ENCODE data around the gene PRMT7. TPM values are rescaled to one million over a fixed set of nuclear protein-coding genes. Genes with fewer than 3 reads are reported as not detected.
A peak's percentile ranks its signal among the peaks of the same experiment; 100 is the strongest.

The PRMT7 gene
- total RNA-seq, 1 experiment from 2014 or later = 59.3 TPM

GRCh38 chr16:68339214-68339613, 28.4 kb downstream of the PRMT7 start:
- CTCF ChIA-PET = interaction anchor here (1.1 kb wide), 2 partner anchors 75 to 78 kb away, joined by 4 read pairs; partner anchors contain the start of gene SLC7A6
- POLR2A ChIA-PET = no interaction called here
- H3K27me3 Mint-ChIP-seq (ENCODE audit: low read depth) = no peaks in the 10 kb centered on the region; the same call in 1 of the 2 replicates
- no peak for ATAC-seq
- H3K27ac Mint-ChIP-seq = no peak overlapping the region
- DNase-seq (ENCODE audit: low spot score) = no peak
- TF ChIP-seq SMAD3 (CRISPR knock-in tag; IDR thresholded peaks at IDR 0.05; ENCODE audit: borderline replicate concordance) (no peak), NR3C1 (CRISPR knock-in tag; conservative IDR thresholded peaks at IDR 0.05; ENCODE audit: low read depth) (no peak), CTCF (IDR thresholded peaks at IDR 0.05) (no peak), GRHL2 (CRISPR knock-in tag; IDR thresholded peaks at IDR 0.05; ENCODE audit: insufficient replicate concordance, severe bottlenecking) (no peak), E2F1 (CRISPR knock-in tag; IDR thresholded peaks at IDR 0.05) (no peak), GTF2I (CRISPR knock-in tag; conservative IDR thresholded peaks at IDR 0.05) (no peak), OVOL2 (CRISPR knock-in tag; IDR thresholded peaks at IDR 0.05; ENCODE audit: borderline replicate concordance) (no peak), ZNF281 (CRISPR knock-in tag; IDR thresholded peaks at IDR 0.05) (no peak), TCF7 (CRISPR knock-in tag; IDR thresholded peaks at IDR 0.05; ENCODE audit: low read depth) (no peak), ZNF416 (CRISPR knock-in tag; IDR thresholded peaks at IDR 0.05) (no peak), GABPB1 (CRISPR knock-in tag; IDR thresholded peaks at IDR 0.05) (no peak), ZNF219 (CRISPR knock-in tag; IDR thresholded peaks at IDR 0.05; ENCODE audit: borderline replicate concordance) (no peak), TP53 (CRISPR knock-in tag; IDR thresholded peaks at IDR 0.05) (no peak), SOX15 (CRISPR knock-in tag; IDR thresholded peaks at IDR 0.05) (no peak), CDX4 (CRISPR knock-in tag; IDR thresholded peaks at IDR 0.05; ENCODE audit: borderline replicate concordance) (no peak), PRRX2 (CRISPR knock-in tag; IDR thresholded peaks at IDR 0.05) (no peak), ZNF138 (CRISPR knock-in tag; conservative IDR thresholded peaks at IDR 0.05) (no peak), CREB1 (CRISPR knock-in tag; IDR thresholded peaks at IDR 0.05) (no peak)
- no peak overlapping the region for H3K4me3 Mint-ChIP-seq
- peaks cover 48% of the 10 kb centered on the region for H3K36me3 Mint-ChIP-seq
- H3K4me1 Mint-ChIP-seq = 0 out of 2 replicates have a peak, but pooled peaks cover 3% of the 10 kb centered on the region
- no peaks in the 10 kb centered on the region for H3K9me3 Mint-ChIP-seq

- H3K27ac Mint-ChIP-seq = peak overlapping the region; percentile 83
- H3K4me3 Mint-ChIP-seq = no peak overlapping the region
- H3K36me3 Mint-ChIP-seq = peaks cover 56% of the 10 kb centered on the region
- H3K27me3 Mint-ChIP-seq (ENCODE audit: low read depth) = no peaks in the 10 kb centered on the region; the same call in 1 of the 2 replicates
- ChIA-PET POLR2A (no interaction called here), CTCF (no interaction called here)
- TF ChIP-seq ZNF138 (CRISPR knock-in tag; conservative IDR thresholded peaks at IDR 0.05) (no peak), FOXJ3 (CRISPR knock-in tag; IDR thresholded peaks at IDR 0.05; ENCODE audit: borderline replicate concordance) (no peak), PREB (CRISPR knock-in tag; IDR thresholded peaks at IDR 0.05; ENCODE audit: borderline replicate concordance) (no peak), PRDM15 (CRISPR knock-in tag; IDR thresholded peaks at IDR 0.05) (no peak), GTF2I (CRISPR knock-in tag; conservative IDR thresholded peaks at IDR 0.05) (no peak), ATF2 (CRISPR knock-in tag; IDR thresholded peaks at IDR 0.05; ENCODE audit: borderline replicate concordance, low read depth) (no peak)
- H3K9me3 Mint-ChIP-seq = no peaks in the 10 kb centered on the region
- 0 out of 2 replicates have a peak, but pooled peaks cover 3% of the 10 kb centered on the region for H3K4me1 Mint-ChIP-seq
- no peak for DNase-seq (ENCODE audit: low spot score)
- peak; percentile 50; the same call in 1 of the 2 replicates for ATAC-seq
Measured at GRCh38 chr16:68342620-68343019, 31.8 kb downstream of the PRMT7 start.
